Colon (tissue), 2 donors: ENCODE measurements around the gene ASB18.

Source experiments
- FAIRE-seq: peaks from 2 replicates; lab custom pipeline; 2012; peaks lifted over from hg19 to GRCh38; lab: Jason Lieb, UNC
- donor health status: control.
- donor health status: control.

The ASB18 gene

DNA sequence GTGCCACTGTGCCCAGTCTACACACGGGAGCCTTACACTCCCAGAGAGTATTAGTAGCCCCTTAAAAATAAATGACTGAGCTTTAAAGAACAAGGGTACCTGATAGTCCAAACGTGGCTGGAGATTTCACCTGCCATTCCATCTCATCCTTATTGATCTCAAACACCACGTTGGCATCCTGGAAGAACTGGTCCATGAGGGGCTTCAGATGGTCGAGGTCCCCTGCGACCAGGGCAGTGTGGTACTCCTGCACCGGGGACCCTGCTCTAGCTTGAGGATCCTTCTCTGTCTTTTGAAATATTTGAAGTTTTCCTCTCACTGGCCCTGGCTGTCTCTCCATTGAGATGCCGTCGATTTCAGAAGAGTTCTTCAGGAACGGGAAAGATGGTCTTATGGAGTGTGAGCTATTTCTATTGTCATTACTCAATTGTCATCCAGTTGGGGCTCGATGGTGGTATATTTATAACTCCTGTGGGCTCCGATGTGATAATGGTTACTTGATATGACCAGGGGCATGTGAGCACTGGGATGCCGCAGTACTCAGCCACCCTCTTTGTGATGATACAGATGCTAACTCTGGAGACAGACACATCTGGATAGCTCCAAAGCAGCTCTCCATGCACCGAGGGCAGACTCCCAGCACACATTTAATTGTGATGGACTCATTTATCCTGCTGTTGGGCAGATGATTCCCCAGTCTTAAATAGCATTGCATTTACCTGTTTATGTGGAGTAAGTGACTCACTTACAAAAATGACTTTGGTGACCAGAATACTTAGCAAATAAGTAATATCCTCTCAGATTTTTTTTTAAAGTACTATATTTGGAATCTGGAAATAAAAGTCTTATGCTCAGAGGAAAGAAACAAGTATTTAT lies 22.8 kb downstream of the ASB18 start:
- no peak for FAIRE-seq

DNA sequence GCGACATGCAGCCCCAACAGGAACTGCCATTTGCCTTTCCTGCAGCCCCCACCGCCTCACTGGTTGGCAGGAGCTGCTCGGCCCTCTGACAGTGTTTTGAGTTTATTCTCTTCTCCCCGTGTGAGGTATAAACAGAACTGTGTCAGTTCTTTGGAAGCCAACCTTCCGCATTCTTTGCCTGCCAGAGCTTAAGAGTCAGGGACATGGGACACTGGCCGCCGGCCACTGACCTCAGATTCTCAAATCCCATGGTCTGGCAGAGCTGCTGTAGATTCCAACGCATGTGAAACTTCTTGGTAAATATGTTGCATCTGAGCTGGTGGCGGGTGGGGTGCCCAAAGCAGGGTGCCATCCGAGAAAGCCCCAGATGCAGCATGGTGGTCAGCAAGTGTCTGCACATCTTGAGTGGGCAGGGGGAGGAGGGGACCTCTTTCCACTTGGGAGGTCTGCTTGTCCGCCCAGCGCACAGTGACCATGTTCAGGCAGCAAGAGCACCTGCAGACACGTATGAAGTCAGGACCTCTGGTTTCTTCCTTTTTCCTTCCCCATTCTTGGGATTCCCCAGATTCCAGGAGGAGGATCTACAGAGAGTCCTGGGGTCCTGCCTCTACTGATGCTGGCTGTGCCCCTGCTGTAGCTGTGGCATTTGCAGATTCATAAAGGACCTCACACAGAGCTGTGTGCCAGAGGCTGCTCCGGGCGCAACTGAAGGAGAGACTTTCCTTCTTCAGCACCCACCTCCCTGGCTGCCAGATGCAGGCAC lies 23.8 kb downstream of the ASB18 start:
- FAIRE-seq, result no peak

DNA sequence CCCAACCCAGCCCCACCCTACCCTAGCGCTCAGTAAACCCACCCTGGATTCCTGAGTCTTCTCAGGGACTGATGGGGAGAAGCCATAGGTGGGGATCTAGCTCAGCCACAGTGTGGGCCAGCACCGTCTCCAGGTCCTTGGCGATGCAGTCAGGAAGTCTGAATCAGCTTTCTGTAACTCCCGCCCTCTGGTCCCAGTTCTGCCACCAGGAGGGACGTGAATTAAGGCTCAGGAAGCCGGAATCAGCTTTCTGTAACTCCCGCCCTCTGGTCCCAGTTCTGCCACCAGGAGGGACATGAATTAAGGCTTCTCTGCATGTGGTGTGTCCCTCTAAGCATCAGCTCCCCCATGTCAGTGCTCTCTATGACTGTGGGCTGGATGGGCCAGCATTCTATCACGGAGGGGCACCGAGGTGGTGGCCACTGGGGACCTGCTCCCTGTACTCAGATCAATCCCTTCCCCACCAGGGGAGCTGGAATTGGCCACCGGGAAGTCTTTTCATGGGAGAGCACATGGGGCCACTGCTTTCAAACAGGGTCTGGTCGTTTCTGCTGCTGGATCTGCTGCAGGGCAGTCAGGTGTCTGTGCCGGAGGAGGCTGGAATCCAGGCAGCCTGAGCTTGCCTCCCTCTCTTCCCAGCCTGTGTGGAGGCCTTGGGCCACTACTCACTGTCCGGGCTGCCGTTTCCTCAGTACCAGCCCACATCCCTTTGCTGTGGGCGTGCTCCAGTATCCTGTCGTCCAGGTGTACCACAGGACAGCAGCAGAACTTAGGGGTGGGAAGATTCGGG lies 24.7 kb downstream of the ASB18 start:
- FAIRE-seq, result no peak

DNA sequence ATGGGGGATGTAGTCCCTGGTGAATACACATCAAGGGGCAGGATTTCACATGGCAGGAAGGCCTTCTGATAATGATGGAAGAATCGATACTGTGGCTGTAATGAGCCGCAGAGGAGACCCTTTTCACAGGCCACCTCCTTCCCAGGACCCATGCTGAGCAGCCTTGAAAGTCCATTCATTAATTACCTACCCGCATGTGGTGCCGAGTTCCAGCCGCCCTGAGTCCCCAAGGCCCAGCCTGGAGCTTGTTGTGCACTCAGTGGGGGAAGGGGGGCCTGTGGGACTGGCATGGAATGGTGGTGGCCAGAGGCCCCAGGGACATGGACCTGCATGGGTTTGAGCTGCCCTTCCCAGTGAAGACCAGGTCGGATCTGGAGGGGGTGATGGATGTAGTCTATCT lies 25.5 kb downstream of the ASB18 start:
- no peak for FAIRE-seq

DNA sequence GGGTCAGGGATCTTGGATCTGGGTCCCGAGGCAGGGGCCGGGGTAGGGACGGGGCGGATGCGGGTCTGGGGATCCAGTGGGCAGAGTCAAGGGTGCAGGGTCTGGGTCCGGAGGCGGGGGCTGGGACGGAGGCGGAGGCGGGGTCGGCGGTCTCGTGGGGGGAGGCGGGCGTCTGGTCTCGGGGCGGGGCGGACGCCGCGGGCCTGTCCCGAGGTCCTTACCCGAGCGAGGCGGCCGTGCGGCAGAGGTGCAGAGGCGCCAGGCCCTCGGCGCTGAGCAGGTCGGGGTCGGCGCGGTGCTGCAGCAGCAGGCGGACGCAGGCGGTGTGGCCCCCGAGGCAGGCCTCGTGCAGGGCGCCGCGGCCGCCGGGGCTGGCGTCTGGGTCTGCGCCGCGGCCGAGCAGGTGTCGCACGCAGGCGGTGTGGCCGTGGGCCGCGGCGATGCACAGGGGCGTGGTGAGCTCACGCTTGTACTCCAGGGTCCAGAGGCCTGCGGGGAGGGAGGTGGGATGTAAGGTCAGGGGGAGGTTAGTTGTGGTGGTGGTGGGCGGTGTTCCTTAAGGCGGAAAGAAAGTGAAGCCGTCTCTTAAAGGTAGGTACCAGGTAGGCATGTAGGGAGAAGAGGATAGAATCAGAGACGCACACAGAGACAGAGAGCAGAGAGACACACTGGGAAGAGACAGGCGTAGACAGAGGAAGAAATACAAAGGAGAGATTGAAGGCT lies 26.6 kb downstream of the ASB18 start:
- FAIRE-seq, result no peak

DNA sequence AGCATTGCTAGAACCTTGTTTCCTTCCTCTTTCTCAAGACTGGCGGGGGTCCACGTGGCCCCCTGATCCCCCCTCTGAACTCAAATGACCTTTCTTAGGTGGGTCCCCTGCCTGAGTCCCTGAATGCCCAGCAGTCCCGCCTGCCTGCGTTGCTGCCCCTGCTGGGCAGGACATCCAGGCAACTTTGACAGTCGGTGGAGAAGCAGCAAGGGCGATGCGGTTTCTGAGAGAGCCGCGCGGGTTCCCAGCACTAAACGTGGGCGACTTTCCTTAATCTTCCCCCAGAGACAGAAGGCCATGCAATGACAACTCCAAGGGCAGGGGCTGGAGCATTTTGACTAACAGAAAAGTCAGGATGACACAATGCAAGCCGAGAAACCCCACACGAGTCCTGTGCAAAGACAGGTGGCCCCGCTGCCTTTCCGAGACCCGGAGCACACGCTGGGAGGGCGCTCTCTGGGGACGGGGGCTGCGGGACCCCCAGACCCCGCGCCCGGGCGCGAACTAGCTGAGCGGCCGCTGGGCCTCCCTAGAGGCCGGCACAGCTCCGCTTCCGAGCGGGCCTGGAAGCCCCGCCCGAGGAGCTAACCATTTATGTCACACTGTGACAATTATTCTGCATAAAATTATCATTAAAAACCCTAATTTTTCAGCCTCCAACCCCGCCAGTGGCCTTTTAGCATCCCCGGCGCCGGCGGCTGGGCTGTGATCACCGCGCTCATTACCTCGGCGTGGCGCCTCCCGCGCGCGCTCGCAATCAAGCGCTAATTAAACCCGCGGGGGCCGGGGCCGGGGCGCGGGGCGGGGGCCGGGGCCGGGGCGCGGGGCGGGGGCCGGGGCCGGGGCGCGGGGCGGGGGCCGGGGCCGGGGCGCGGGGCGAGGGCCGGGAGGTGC lies 27.4 kb downstream of the ASB18 start:
- FAIRE-seq, result no peak

DNA sequence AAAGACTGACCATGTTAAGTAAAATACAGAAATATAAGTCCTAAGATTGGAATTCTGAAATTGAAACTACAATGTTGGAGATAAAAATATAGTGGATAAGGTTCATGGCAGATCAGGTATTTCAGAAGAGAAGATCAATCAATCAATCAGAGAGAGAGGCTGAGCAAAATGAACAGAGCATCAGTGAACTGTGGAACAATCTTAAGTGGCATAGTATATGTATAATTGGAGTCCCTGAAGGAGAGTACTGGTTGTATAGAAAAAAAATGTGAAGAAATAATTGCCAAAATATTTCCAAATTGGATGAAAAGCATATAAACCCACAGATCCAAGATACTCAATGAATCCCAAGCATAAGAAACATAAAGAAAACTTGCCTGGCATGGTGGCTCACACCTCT lies 35.0 kb downstream of the ASB18 start:
- FAIRE-seq, result no peak

DNA sequence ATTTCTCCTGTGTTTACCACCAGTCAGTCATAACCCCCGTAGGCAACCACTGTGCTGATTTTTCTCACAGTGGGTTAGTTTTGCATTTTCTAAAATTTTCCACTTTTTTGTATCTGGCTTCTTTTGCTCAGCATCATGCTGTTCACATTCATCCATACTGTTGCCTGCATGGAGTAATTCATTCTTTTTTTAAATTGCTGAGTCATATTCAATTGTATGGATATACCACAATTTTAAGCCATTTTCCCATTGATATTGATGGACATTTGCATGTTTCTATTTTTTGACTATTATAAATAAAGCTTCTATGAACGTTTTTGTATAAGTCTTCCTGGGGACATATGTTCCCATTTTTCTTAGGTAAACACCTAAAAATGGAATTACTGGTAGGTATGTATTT lies 40.5 kb downstream of the ASB18 start:
- no peak for FAIRE-seq

DNA sequence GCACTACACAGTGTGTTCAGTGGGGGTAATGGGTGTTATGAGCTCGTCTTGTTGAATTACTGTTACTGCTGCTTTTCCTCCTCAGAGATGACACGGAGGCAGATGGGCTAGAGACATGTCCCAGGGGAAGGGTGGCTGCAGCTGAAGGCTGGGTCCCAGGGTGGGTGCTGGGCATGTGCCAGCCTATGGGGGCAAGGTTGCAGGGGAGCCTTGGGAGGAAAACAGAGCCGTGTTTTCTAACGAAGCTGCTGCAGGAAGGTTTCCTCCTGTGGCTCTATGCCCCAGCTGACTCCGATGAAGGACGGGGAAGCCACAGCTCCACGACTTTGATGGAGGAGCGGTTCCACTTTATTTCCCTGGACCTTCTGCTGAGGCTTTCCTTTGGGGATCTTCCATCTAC lies 42.4 kb downstream of the ASB18 start:
- no peak for FAIRE-seq

DNA sequence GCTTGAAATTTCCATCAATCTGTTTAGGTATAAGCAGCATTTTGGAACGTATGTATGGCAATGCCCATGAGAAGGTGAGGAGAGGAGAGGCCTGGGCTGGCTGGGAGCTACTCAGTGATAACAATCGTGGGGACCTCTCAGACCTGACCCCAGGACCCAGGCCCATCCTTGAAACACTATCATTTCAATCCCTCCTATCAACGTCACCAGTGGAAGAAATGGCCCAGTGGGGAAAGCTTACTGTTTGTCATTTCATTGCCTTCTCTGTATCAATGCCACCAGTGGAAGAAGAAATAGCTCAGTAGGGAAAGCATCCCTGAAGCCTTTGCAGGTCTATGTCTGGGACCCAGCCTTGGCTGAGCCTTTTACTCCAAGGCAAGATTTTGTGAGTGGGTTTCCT lies 44.8 kb downstream of the ASB18 start:
- no peak for FAIRE-seq

DNA sequence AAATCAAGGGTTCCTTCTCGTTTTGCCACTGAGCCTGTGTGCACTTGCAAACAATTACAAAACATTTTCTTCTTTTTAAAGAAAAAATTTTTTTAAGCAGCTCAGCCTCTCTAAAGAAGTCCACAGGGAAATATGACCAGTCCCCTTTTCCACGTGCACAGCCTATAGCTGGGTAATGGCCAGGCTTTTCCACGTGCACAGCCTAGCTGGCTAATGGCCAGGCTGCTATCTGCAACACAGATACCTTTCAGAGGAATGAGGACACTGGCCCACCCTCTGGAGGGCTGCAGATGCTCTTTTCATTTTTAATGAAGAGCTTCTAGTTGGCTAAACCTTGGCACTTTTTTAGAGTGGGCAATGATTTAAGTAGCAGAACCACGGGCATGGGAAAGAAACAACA lies 46.3 kb downstream of the ASB18 start:
- no peak for FAIRE-seq

DNA sequence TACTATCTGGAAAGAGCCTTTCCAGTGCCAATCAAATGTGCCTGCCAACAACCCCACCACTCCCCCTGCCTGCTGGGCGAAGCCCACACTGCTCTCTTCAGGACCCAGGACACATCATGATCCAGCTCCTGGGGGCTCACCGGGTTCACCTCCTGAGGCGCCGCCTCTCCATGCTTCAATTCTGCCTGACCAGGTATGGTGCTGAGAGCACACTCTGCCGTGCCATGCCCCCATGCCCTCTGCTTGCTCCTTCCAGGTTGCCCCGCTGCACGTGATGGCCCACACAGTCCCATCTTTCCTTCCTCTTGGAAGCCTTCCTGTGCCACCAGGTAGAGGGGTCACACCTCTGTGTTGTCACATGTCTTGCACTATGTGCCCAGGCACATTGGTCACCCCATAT lies 47.5 kb downstream of the ASB18 start:
- FAIRE-seq, result no peak

DNA sequence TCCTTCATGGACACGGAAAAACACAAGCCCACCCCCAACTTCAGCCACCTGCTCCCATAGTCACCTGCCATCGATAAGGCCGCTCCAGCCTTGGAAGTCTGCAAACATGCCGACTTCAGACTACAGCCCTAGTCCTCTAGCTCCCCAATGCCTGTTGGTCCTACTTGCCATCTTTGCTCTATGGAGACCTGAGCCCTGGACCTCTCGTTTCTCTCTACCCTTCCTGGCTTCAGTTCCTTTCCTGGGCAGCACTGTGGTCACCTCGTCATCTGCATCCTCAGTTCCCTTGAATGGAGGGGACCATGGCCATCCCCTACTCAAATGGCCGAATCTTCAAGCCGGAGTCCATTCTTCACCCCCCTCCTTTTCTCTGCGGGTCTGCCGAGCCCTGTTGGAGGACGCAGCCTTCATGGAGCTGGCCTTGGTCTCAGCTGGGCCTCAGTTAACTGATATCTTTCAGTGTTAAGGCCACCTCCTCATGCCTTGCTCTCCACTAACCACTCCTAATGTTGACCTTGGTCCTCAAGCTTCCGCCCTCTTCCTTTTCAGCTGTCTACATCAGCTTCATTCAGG lies 48.4 kb downstream of the ASB18 start:
- FAIRE-seq, result no peak

DNA sequence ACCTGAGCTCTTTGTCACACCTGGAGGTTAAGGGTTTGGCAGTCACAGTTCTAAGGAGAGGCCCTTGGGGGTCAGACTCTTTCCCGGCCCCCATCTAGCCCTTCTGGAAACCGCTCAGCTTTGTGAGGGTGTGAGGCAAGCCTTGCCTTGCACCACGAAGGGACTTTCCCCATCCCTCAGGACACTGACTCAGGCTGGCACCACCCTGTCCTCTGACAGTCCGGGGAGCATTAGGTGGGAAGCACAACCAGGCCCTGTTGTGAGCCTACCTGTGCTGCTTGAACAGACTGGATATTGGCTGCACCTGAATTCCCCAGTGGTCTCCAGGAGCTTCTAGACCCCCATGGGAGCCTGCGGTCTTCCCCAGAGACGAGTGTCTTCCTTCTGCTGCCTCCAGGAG lies 49.0 kb downstream of the ASB18 start:
- no peak for FAIRE-seq

DNA sequence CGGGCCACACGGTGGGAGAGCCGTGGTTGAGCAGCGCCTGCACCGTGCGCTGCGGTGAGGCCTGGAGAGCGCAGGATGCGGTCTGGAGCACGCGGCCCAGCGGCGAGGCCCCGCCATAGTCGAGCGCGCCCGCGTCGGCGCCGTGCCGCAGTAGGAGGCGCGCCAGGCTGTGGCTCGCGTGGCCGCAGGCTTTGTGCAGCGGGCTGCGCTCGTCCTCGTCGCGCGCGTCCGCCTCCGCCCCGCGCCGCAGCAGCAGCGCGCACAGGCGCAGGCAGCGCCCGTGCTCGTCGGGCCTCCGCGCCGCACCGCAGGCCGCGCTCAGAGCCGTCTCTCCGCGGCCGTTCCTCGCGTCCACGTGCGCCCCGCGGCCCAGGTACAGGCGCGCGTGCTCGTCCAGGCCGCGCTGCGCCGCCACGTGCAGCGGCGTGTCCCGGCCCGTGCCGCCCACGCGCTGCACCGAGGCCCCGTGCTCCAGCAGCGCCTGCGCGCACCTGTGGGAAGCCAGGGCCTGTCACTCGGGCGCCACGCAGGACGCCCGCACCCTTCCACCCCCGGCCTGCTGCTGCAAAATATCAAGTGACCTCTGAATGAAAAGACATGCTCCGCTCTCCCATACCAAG lies 49.7 kb downstream of the ASB18 start:
- FAIRE-seq, result no peak

DNA sequence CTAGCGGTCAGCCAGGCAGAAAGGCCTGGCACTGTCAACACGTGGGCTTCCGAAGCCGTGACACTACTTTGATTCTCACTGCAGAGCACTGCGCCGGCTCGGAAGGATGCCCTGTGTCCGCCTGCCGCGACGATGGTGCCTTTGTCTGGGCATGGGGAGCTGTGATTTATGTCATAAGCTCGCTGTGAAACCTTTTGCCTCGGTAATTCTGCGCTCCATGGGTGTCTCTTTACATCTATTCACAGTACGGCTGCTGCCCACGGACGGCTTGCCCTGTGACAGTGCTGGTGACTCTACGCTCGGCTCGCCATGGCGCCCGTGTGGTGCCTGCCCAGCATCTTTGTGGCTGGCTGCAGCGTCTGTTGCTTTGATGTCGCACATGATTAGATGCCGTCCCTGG lies 52.9 kb downstream of the ASB18 start:
- no peak for FAIRE-seq

DNA sequence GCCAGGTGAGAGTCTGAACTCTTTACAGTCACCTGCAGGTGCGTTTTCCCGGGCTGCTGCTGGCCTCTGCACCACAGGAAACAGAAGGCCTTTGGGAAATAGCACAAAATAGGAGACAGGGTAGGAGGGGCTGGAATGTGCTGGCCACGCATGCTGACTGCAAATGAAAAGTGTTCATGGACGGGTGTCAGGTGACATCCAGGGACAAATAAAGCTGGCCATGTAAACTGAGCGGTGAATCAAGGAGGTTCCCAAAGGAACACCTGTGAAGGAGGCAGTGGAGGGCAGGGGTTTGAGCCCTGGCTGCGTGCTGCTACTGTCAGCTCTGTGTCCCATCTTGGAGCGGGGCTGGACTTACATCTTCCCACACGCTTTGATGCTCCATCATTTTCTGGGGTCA lies 53.7 kb downstream of the ASB18 start:
- no peak for FAIRE-seq

DNA sequence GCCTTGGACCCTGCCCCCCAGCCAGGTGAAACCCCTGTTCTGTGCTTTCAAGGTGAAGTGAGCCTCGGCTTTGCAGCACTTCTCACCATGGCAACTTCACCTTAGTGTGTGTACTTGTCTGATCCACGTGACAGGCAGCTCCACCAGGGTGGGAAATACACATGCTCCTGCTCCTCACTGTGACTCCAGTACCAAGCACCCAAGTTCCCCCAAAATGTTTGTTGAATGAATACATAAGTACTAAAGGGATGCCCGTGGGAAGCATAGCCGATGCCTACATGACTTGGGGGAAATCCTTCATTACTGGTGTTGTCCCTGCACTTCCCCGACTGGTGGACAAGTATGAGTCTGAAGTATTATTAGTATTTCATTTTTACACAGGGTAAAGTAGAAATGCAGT lies 54.2 kb downstream of the ASB18 start:
- FAIRE-seq, result no peak

DNA sequence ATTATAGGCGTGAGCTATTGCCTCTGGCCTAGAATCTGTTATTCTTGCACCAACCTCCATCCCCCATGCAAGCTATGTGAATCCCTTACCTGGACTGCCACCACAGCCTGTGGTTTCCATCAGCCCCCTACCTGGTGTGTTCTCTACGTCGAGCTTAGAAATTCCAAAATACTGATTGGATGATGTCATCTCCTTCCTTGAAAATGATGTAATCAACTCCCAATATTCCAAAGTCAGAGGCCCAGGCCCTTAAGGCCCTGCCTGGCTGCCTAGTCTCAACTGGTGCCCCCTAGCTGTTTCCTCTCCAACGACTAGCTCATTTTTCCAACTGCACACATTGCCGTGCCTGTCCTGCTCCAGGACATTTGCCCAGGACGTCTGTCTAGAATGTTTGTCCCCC lies 54.7 kb downstream of the ASB18 start:
- no peak for FAIRE-seq
